GM21529 (cell line): ENCODE results near the gene CTNNA1.

Source experiments
- ATAC-seq: cut with Tn5 transposase; IDR thresholded peaks from one replicate; pipeline ENCODE4 v1.9.1; 2021; ENCODE audit not compliant: unreplicated experiment

CTNNA1 gene

GRCh38 chr5:138945421-138946240 lies 192.4 kb downstream of the CTNNA1 start:
- no peak for ATAC-seq

- no peak for ATAC-seq
These were observed 193.0 kb downstream of the CTNNA1 start for GRCh38 chr5:138946241-138946623.

- ATAC-seq = no peak
These were observed 193.8 kb downstream of the CTNNA1 start for GRCh38 chr5:138946831-138947560.

- no peak for ATAC-seq
These were observed 194.6 kb downstream of the CTNNA1 start for GRCh38 chr5:138947780-138948179.

- no peak for ATAC-seq
These were observed 195.4 kb downstream of the CTNNA1 start for GRCh38 chr5:138948471-138949222.

GRCh38 chr5:138949223-138949574 lies 196.0 kb downstream of the CTNNA1 start:
- no peak for ATAC-seq

- ATAC-seq = no peak
These were observed 196.8 kb downstream of the CTNNA1 start for GRCh38 chr5:138949988-138950387.

GRCh38 chr5:138950421-138951031 lies 197.3 kb downstream of the CTNNA1 start:
- ATAC-seq = no peak

GRCh38 chr5:138951091-138951985 lies 198.1 kb downstream of the CTNNA1 start:
- no peak for ATAC-seq

GRCh38 chr5:138951986-138952735 lies 198.9 kb downstream of the CTNNA1 start:
- no peak for ATAC-seq

- no peak for ATAC-seq
These were observed 199.7 kb downstream of the CTNNA1 start for GRCh38 chr5:138952962-138953361.

- ATAC-seq = no peak
These were observed 200.4 kb downstream of the CTNNA1 start for GRCh38 chr5:138953387-138954256.

GRCh38 chr5:138954257-138955012 lies 201.2 kb downstream of the CTNNA1 start:
- ATAC-seq = no peak

- no peak for ATAC-seq
These were observed 201.9 kb downstream of the CTNNA1 start for GRCh38 chr5:138955013-138955660.

GRCh38 chr5:138955671-138956295 lies 202.6 kb downstream of the CTNNA1 start:
- no peak for ATAC-seq

- no peak for ATAC-seq
These were observed 203.6 kb downstream of the CTNNA1 start for GRCh38 chr5:138956801-138957200.

GRCh38 chr5:138960145-138960692 lies 207.0 kb downstream of the CTNNA1 start:
- ATAC-seq = no peak
